Measurements from ENCODE around the gene DTD1.
"Not testable (repeated sequence)": the region's sequence is repeated elsewhere in the genome, so short reads cannot be mapped to it uniquely, and the experiment has no call there.

Gene DTD1

GRCh38 chr20:18749528-18749927 lies 161.7 kb downstream of the DTD1 start:
- DNase-seq, result no peak

GRCh38 chr20:18750735-18751134 lies 162.9 kb downstream of the DTD1 start:
- no peak for DNase-seq

- no peak for DNase-seq
These were observed 166.3 kb downstream of the DTD1 start for GRCh38 chr20:18754030-18754652.

- DNase-seq, result no peak
These were observed 166.8 kb downstream of the DTD1 start for GRCh38 chr20:18754653-18755045.

- not testable (repeated sequence) for DNase-seq
These were observed 173.0 kb downstream of the DTD1 start for GRCh38 chr20:18760852-18761251.

- no peak for DNase-seq
These were observed 179.8 kb downstream of the DTD1 start for GRCh38 chr20:18767676-18768075.

- DNase-seq, result no peak
These were observed 185.7 kb downstream of the DTD1 start for GRCh38 chr20:18773566-18773965.

- DNase-seq, result no peak
These were observed 186.4 kb downstream of the DTD1 start for GRCh38 chr20:18774207-18774606.

GRCh38 chr20:18775633-18776032 lies 187.8 kb downstream of the DTD1 start:
- DNase-seq, result no peak

GRCh38 chr20:18778690-18779392 lies 191.0 kb downstream of the DTD1 start:
- no peak for DNase-seq

GRCh38 chr20:18780385-18781130 lies 192.7 kb downstream of the DTD1 start:
- DNase-seq, result no peak

GRCh38 chr20:18781509-18781908 lies 193.7 kb downstream of the DTD1 start:
- no peak for DNase-seq

GRCh38 chr20:18783385-18783959 lies 195.6 kb downstream of the DTD1 start:
- no peak for DNase-seq

- DNase-seq, result not testable (repeated sequence)
These were observed 199.2 kb downstream of the DTD1 start for GRCh38 chr20:18787046-18787445.

- DNase-seq, result no peak
These were observed 200.2 kb downstream of the DTD1 start for GRCh38 chr20:18788021-18788420.

- no peak for DNase-seq
These were observed 202.9 kb downstream of the DTD1 start for GRCh38 chr20:18790787-18791186.

- peak; percentile 84 for DNase-seq
These were observed 206.0 kb downstream of the DTD1 start for GRCh38 chr20:18793625-18794427.

- no peak for DNase-seq
These were observed 206.6 kb downstream of the DTD1 start for GRCh38 chr20:18794428-18794787.

GRCh38 chr20:18795366-18795765 lies 207.5 kb downstream of the DTD1 start:
- DNase-seq, result no peak

GRCh38 chr20:18796282-18796833 lies 208.5 kb downstream of the DTD1 start:
- DNase-seq, result no peak

GRCh38 chr20:18801516-18801915 lies 213.7 kb downstream of the DTD1 start:
- DNase-seq, result no peak

- DNase-seq, result no peak
These were observed 214.3 kb downstream of the DTD1 start for GRCh38 chr20:18802012-18802634.
